ENCODE measurements around the gene FST.

The FST gene

GRCh38 chr5:53472720-53473510 is 7.5 kb upstream of the FST start:
- no peak for TF ChIP-seq CTCF (IDR thresholded peaks at IDR 0.05; ENCODE audit: insufficient read depth, low read depth, low read length, missing control alignments)
- DNase-seq (ENCODE audit: low read depth) = peak; percentile 53
- no peak overlapping the region for H3K4me3 ChIP-seq (ENCODE audit: low read length)

DNA sequence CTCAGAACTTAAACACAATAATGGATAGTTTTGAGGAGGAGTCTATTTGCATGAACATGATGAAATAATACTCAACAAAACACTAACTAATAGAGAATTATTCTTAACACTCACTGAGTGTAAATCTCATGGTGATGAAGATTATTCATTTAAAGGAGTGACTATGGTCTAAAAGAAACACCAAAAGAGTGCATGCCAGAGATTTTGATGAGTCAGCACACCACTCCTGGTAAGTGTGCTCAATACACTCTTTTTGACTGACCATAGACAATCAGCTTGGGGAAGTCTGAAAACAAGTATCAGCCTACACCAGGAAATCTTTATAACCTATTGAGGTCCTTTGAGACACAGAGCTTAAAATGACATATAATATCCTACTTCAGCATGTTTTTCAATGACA is 6.8 kb upstream of the FST start:
- H3K4me3 ChIP-seq (ENCODE audit: low read length) = no peak overlapping the region
- no peak for TF ChIP-seq CTCF (IDR thresholded peaks at IDR 0.05; ENCODE audit: insufficient read depth, low read depth, low read length, missing control alignments)
- peak; percentile 44 for DNase-seq (ENCODE audit: low read depth)

GRCh38 chr5:53475320-53475719 is 5.1 kb upstream of the FST start:
- no peak for DNase-seq (ENCODE audit: low read depth)
- TF ChIP-seq CTCF (IDR thresholded peaks at IDR 0.05; ENCODE audit: insufficient read depth, low read depth, low read length, missing control alignments) = no peak
- no peak overlapping the region for H3K4me3 ChIP-seq (ENCODE audit: low read length)

- no peak overlapping the region for H3K4me3 ChIP-seq (ENCODE audit: low read length)
- no peak for TF ChIP-seq CTCF (IDR thresholded peaks at IDR 0.05; ENCODE audit: insufficient read depth, low read depth, low read length, missing control alignments)
- DNase-seq (ENCODE audit: low read depth) = no peak
Measured at GRCh38 chr5:53476019-53476418, 4.4 kb upstream of the FST start.

GRCh38 chr5:53476531-53477480 is 3.6 kb upstream of the FST start:
- no peak overlapping the region for H3K4me3 ChIP-seq (ENCODE audit: low read length)
- DNase-seq (ENCODE audit: low read depth) = no peak
- no peak for TF ChIP-seq CTCF (IDR thresholded peaks at IDR 0.05; ENCODE audit: insufficient read depth, low read depth, low read length, missing control alignments)

GRCh38 chr5:53478411-53479044 is 1.9 kb upstream of the FST start:
- peak; percentile 59 for DNase-seq (ENCODE audit: low read depth)
- peak; percentile 59 for TF ChIP-seq CTCF (IDR thresholded peaks at IDR 0.05; ENCODE audit: insufficient read depth, low read depth, low read length, missing control alignments)
- peak overlapping the region; percentile 73 for H3K4me3 ChIP-seq (ENCODE audit: low read length)

All from epithelial cell of esophagus (primary cell).